Spleen (tissue), 11 donors: ENCODE measurements around the gene TBC1D32. TPM values are rescaled to one million over a fixed set of nuclear protein-coding genes. Genes with fewer than 3 reads are reported as not detected.
A peak's percentile ranks its signal among the peaks of the same experiment; 100 is the strongest.

Source experiments
- DNase-seq: peaks from one replicate; pipeline ENCODE4 v3.0.0-alpha.2; 2020
- H3K27ac ChIP-seq, 8 donors: fragments of 200-600 bp; sonication (generic) in 7 of 8; 1 replicate in 4 of 8; 2 replicates in 4 of 8; pipeline versions ENCODE4 v1.5.0 to v1.8.0; 2016 to 2021; ENCODE audit warnings: inconsistent platforms in 4 of 8, mild to moderate bottlenecking in 4 of 8, moderate library complexity in 1 of 8
- H3K27me3 ChIP-seq, 7 donors: fragments of 200-600 bp; sonication (generic) in 6 of 7; replicated peaks in 1 of 7; 1 replicate in 4 of 7; 2 replicates in 3 of 7; pipeline versions ENCODE4 v1.5.0 to v1.8.0; 2016 to 2021; ENCODE audit warnings: inconsistent platforms in 3 of 7, mild to moderate bottlenecking in 1 of 7
- H3K36me3 ChIP-seq, 6 donors: fragments of 200-600 bp; sonication (generic) in 5 of 6; 1 replicate in 4 of 6; 2 replicates in 2 of 6; pipeline versions ENCODE4 v1.5.0 to v1.8.0; 2016 to 2021; ENCODE audit warnings: inconsistent platforms in 2 of 6
- H3K4me1 ChIP-seq, 6 donors: fragments of 200-600 bp; sonication (generic) in 5 of 6; 1 replicate in 3 of 6; 2 replicates in 3 of 6; pipeline versions ENCODE4 v1.5.0 to v1.8.0; 2016 to 2021; ENCODE audit warnings: inconsistent platforms in 3 of 6
- H3K4me3 ChIP-seq, 8 donors: fragments of 200-600 bp; sonication (generic) in 7 of 8; 1 replicate in 4 of 8; 2 replicates in 4 of 8; pipeline versions ENCODE4 v1.5.0 to v1.8.0; 2016 to 2021; ENCODE audit warnings: inconsistent platforms in 4 of 8, mild to moderate bottlenecking in 4 of 8, moderate library complexity in 2 of 8
- H3K9me3 ChIP-seq, 8 donors: fragments of 200-600 bp; sonication (generic) in 7 of 8; 1 replicate in 4 of 8; 2 replicates in 4 of 8; pipeline versions ENCODE4 v1.5.0 to v1.8.0; 2016 to 2021; ENCODE audit warnings: inconsistent platforms in 4 of 8
- CTCF ChIP-seq, 11 experiments: fragments of 200-600 bp in 7 of 11; fragments of 450-650 bp in 4 of 11; sonication (generic) in 4 of 11; IDR thresholded peaks in 8 of 11; conservative IDR thresholded peaks in 3 of 11; 1 replicate in 7 of 11; 2 replicates in 4 of 11; pipeline versions ENCODE4 v1.4.0 to v1.8.0; 2016 to 2021; ENCODE audit warnings: antibody characterized with exemption in 11 of 11, inconsistent platforms in 4 of 11, mild to moderate bottlenecking in 1 of 11
- POLR2A ChIP-seq, 3 donors: fragments of 450-650 bp; IDR thresholded peaks; one replicate each; pipeline ENCODE4 v1.5.1; 2017; ENCODE audit warnings: antibody characterized with exemption in 3 of 3, mild to moderate bottlenecking in 1 of 3
- POLR2AphosphoS5 ChIP-seq, 3 donors: sonication (generic); formaldehyde crosslinking; IDR thresholded peaks; one replicate each; pipeline ENCODE4 v1.5.1; 2017; ENCODE audit warnings: antibody characterized with exemption in 3 of 3
- WGBS, 5 donors: extraction: QIAGEN DNeasy Blood & Tissue Kit in 3 of 5; methylation state at CpG; one replicate each; pipeline versions ENCODE4 v1.1.5 to v1.1.7; 2013 to 2018; 5-methylcytosine and 5-hydroxymethylcytosine counted together
- intact Hi-C: fragments of 100-400 bp; cut with DNase I; formaldehyde crosslinking; loops from one replicate; pipeline ENCODE4 v1.15.0; 2023; ENCODE audit warnings: low total_unique reads
- polyA plus RNA-seq, 3 donors: library from polyadenylated mRNA; stranded (reverse); fragments of 200-250 nt; gene quantifications; one replicate each; pipeline ENCODE4 v1.2.1, GENCODE V29; 2013
- total RNA-seq, 7 donors: library from RNA; depleted of rRNA in 3 of 7; stranded (reverse); fragments of >200 nt in 3 of 7; fragmentation: NEBNext Ultra II Directional in 4 of 7; extraction: Animal tissue kit (Norgen Biotek cat#: 25700) in 4 of 7; gene quantifications; one replicate each; pipeline versions ENCODE4 v1.1.0 to v1.2.1, GENCODE V29; 2016 to 2021
- donor health status: healthy with polysubstance abuse.
- donor health status: DM: no; HTN: no; CAD: no; lungs with moderate emphysema.
- donor health status: DM: no; HTN: no; CAD: no.
- donor health status: Bipolar disorder and iron deficiency.
- donor health status: healthy.
- donor health status: DM: no; HTN: no; CAD: no.
- donor health status: DM: yes; HTN: yes; CAD: no.

The TBC1D32 gene
- total and polyA plus RNA-seq, 10 donors: 1.5 to 18.8 (median 12.6) TPM

- no peak for DNase-seq
- Histone ChIP-seq H3K9me3 (no peaks in the 10 kb centered on the region), H3K4me1 (no peaks in the 10 kb centered on the region), H3K36me3 (peaks cover 0 to 9% (median 0%) of the 10 kb centered on the region in 6 donors), H3K27me3 (no peaks in the 10 kb centered on the region), H3K4me3 (no peak overlapping the region), H3K27ac (no peak overlapping the region)
- TF ChIP-seq CTCF (IDR thresholded peaks at IDR 0.05 in 8 of 11, conservative IDR thresholded peaks at IDR 0.05 in 3 of 11): no peak
- TF ChIP-seq POLR2A (IDR thresholded peaks at IDR 0.05): no peak
- TF ChIP-seq POLR2AphosphoS5 (IDR thresholded peaks at IDR 0.05): no peak
- intact Hi-C loops: no loop called here
- WGBS, 5 donors: 93 to 100% (median 98%) methylated on average over 1 of the region's 1 CpG
Observed at GRCh38 chr6:121285041-121285440, 49.2 kb downstream of the TBC1D32 start.

GRCh38 chr6:121274666-121275295 is 59.5 kb downstream of the TBC1D32 start:
- peaks cover 0 to 27% (median 0%) of the 10 kb centered on the region in 6 donors for H3K36me3 ChIP-seq
- H3K9me3 ChIP-seq: peaks cover 0 to 21% (median 0%) of the 10 kb centered on the region in 8 donors
- no peak overlapping the region for H3K4me3 ChIP-seq
- TF ChIP-seq POLR2AphosphoS5 (IDR thresholded peaks at IDR 0.05) (no peak), CTCF (IDR thresholded peaks at IDR 0.05 in 8 of 11, conservative IDR thresholded peaks at IDR 0.05 in 3 of 11) (no peak)
- no peak overlapping the region for H3K27ac ChIP-seq
- DNase-seq: no peak
- no peaks in the 10 kb centered on the region for H3K4me1 ChIP-seq
- intact Hi-C loops: no loop called here
- 81 to 95% (median 88%) methylated on average over 3 of the region's 3 CpGs for WGBS, 5 donors
- H3K27me3 ChIP-seq: no peaks in the 10 kb centered on the region

GRCh38 chr6:121263742-121264141 is 70.5 kb downstream of the TBC1D32 start:
- H3K27ac ChIP-seq: no peak overlapping the region
- TF ChIP-seq POLR2AphosphoS5 (IDR thresholded peaks at IDR 0.05) (no peak), POLR2A (IDR thresholded peaks at IDR 0.05) (no peak), CTCF (IDR thresholded peaks at IDR 0.05 in 8 of 11, conservative IDR thresholded peaks at IDR 0.05 in 3 of 11) (no peak)
- H3K4me3 ChIP-seq: no peak overlapping the region
- no peaks in the 10 kb centered on the region for H3K27me3 ChIP-seq
- no peaks in the 10 kb centered on the region for H3K4me1 ChIP-seq
- H3K9me3 ChIP-seq: peaks cover 0 to 62% (median 53%) of the 10 kb centered on the region in 8 donors
- intact Hi-C loops: no loop called here
- peaks cover 0 to 67% (median 7%) of the 10 kb centered on the region in 6 donors for H3K36me3 ChIP-seq
- DNase-seq: no peak
- WGBS, 5 donors: 62 to 97% (median 93%) methylated on average over 3 of the region's 3 CpGs

- DNase-seq: peak; percentile 62
- Histone ChIP-seq H3K27me3 (no peaks in the 10 kb centered on the region), H3K27ac (no peak overlapping the region), H3K4me3 (no peak overlapping the region), H3K9me3 (peaks cover 0 to 37% (median 32%) of the 10 kb centered on the region in 8 donors), H3K4me1 (no peaks in the 10 kb centered on the region), H3K36me3 (peaks cover 0 to 40% (median 3%) of the 10 kb centered on the region in 6 donors)
- intact Hi-C loops: no loop called here
- 79 to 100% (median 88%) methylated on average over 1 to 9 of the region's 9 CpGs for WGBS, 5 donors
- TF ChIP-seq CTCF (IDR thresholded peaks at IDR 0.05 in 8 of 11, conservative IDR thresholded peaks at IDR 0.05 in 3 of 11) (no peak), POLR2AphosphoS5 (IDR thresholded peaks at IDR 0.05) (no peak), POLR2A (IDR thresholded peaks at IDR 0.05) (no peak)
Observed at GRCh38 chr6:121260651-121261102, 73.6 kb downstream of the TBC1D32 start.
